K562 (cell line): ENCODE data around the gene CCDC87. TPM values are rescaled to one million over a fixed set of nuclear protein-coding genes. Genes with fewer than 3 reads are reported as not detected.

Source experiments
- ATAC-seq: fragments of 200-7000 bp; cut with Tn5 transposase; 3 replicates; pipeline ENCODE4 v1.9.1; 2020; ENCODE audit warnings: moderate library complexity
- BruUV-seq: library from RNA; stranded (reverse); fragments of 400-500 nt; replicated peaks from 2 replicates; lab custom pipeline; 2021; lab: Mats Ljungman, UMichigan
- CTCF ChIA-PET: fragments of 300-600 bp; formaldehyde crosslinking; extraction: SDS; loops from one replicate; lab custom pipeline; 2021; ENCODE audit warnings: low intra/inter-chr PET ratio; lab: Yijun Ruan, JAX
- POLR2A ChIA-PET: fragments of 300-600, 350-650 bp; sonication (Branson Sonifier 250); formaldehyde crosslinking; extraction: SDS; loops from one replicate; lab custom pipeline; 2021; ENCODE audit warnings: antibody characterized with exemption, inconsistent platforms; lab: Yijun Ruan, JAX
- DNase-seq, 4 experiments: peaks; one replicate each; pipeline versions ENCODE4 v3.0.0 to v3.0.0-alpha.2; 2011 to 2018; ENCODE audit warnings: low spot score in 3 of 4, mixed read lengths in 3 of 4; ENCODE audit errors: extremely low read depth in 1 of 4
- FAIRE-seq: peaks from 2 replicates; lab custom pipeline; 2011; peaks lifted over from hg19 to GRCh38; lab: Jason Lieb, UNC
- H2AFZ ChIP-seq: 2 replicates; pipeline ENCODE4 v1.6.0; 2011; ENCODE audit warnings: low read depth, low read length, control low read depth, inconsistent platforms
- H3K27ac ChIP-seq: fragments of 200-600 bp; 3 replicates; pipeline ENCODE4 v1.8.0; 2011; ENCODE audit warnings: low read depth, mild to moderate bottlenecking, control low read depth, inconsistent platforms, low read length, moderate library complexity, mixed read lengths; ENCODE audit errors: extremely low read depth
- H3K27me3 ChIP-seq, 2 experiments: fragments of 300-600 bp in 1 of 2; 2 replicates in 1 of 2; 3 replicates in 1 of 2; pipeline versions ENCODE4 v1.6.0 to v1.8.0; 2011; ENCODE audit warnings: inconsistent platforms in 2 of 2, low read length in 2 of 2, mild to moderate bottlenecking in 1 of 2, mixed read lengths in 1 of 2, moderate library complexity in 1 of 2; ENCODE audit not compliant: control insufficient read depth in 2 of 2, insufficient read depth in 2 of 2
- H3K36me3 ChIP-seq: fragments of 300-600 bp; 3 replicates; pipeline ENCODE4 v1.8.0; 2011; ENCODE audit warnings: mild to moderate bottlenecking, low read length, inconsistent platforms; ENCODE audit not compliant: control insufficient read depth, insufficient read depth
- H3K4me1 ChIP-seq, 2 experiments: fragments of 200-600 bp in 1 of 2; replicated peaks in 1 of 2; 2 replicates in 1 of 2; 3 replicates in 1 of 2; pipeline versions ENCODE4 v1.5.1 to v1.8.0; 2011; ENCODE audit warnings: inconsistent platforms in 2 of 2, low read length in 2 of 2, mild to moderate bottlenecking in 1 of 2, mixed read lengths in 1 of 2, moderate library complexity in 1 of 2; ENCODE audit not compliant: control insufficient read depth in 2 of 2, insufficient read depth in 2 of 2
- H3K4me2 ChIP-seq: 2 replicates; pipeline ENCODE4 v1.6.1; 2011; ENCODE audit warnings: low read length, control low read depth, inconsistent platforms, mixed read lengths; ENCODE audit not compliant: insufficient read depth
- H3K4me3 ChIP-seq: fragments of 200-600 bp; sonication (generic), shearing (Covaris generic); 2 replicates; pipeline ENCODE4 v1.5.1; 2016; ENCODE audit warnings: control low read depth, inconsistent platforms
- H3K79me2 ChIP-seq: fragments of 200-600 bp; 3 replicates; pipeline ENCODE4 v1.8.0; 2011; ENCODE audit warnings: low read length, inconsistent platforms; ENCODE audit not compliant: control insufficient read depth, insufficient read depth
- H3K9ac ChIP-seq, 2 experiments: 2 replicates each; pipeline versions ENCODE4 v1.6.0 to v1.6.1; 2011; ENCODE audit warnings: low read depth in 2 of 2, low read length in 2 of 2, control low read depth in 1 of 2, inconsistent platforms in 1 of 2, mild to moderate bottlenecking in 1 of 2, mixed read lengths in 1 of 2; ENCODE audit not compliant: insufficient read depth in 1 of 2
- H3K9me1 ChIP-seq: one replicate; pipeline ENCODE4 v1.6.0; 2011; ENCODE audit warnings: inconsistent platforms, mild to moderate bottlenecking, low read length, moderate library complexity; ENCODE audit not compliant: control insufficient read depth, insufficient read depth
- H3K9me3 ChIP-seq: replicated peaks from 2 replicates; pipeline ENCODE4 v1.5.1; 2011; ENCODE audit warnings: low read depth, low read length, inconsistent platforms; ENCODE audit not compliant: control insufficient read depth, insufficient read depth
- H4K20me1 ChIP-seq: replicated peaks from 2 replicates; pipeline ENCODE4 v1.6.1; 2011; ENCODE audit warnings: low read length, inconsistent platforms, mixed read lengths; ENCODE audit not compliant: control insufficient read depth, insufficient read depth
- C11orf30 ChIP-seq: fragments of 450-650 bp; IDR thresholded peaks from 2 replicates; pipeline ENCODE4 v1.6.1; 2016; ENCODE audit warnings: low read depth, mild to moderate bottlenecking
- E2F1 ChIP-seq: sonication (generic); formaldehyde crosslinking; IDR thresholded peaks from 2 replicates; pipeline ENCODE4 v1.8.1; 2023; ENCODE audit warnings: mild to moderate bottlenecking, missing genetic modification reagents, moderate library complexity
- ETV1 ChIP-seq: fragments of 450-650 bp; conservative IDR thresholded peaks from 2 replicates; pipeline ENCODE4 v1.6.1; 2016; ENCODE audit warnings: missing genetic modification characterization, control low read depth, low read depth, missing compliant biosample characterization
- FOXO4 ChIP-seq: fragments of 450-650 bp; formaldehyde crosslinking; IDR thresholded peaks from 2 replicates; pipeline ENCODE4 v1.4.0; 2020; ENCODE audit warnings: mild to moderate bottlenecking, moderate library complexity
- MAFG ChIP-seq: fragments of 450-650 bp; conservative IDR thresholded peaks from 2 replicates; pipeline ENCODE4 v1.6.1; 2016; ENCODE audit warnings: missing genetic modification characterization, missing compliant biosample characterization
- NR0B1 ChIP-seq: fragments of 450-650 bp; IDR thresholded peaks from one replicate; pipeline ENCODE4 v1.6.1; 2018; ENCODE audit warnings: mild to moderate bottlenecking, moderate library complexity; ENCODE audit not compliant: partially characterized antibody
- POLR2G ChIP-seq: fragments of 200-400 bp; formaldehyde crosslinking; IDR thresholded peaks from 2 replicates; pipeline ENCODE4 v1.6.1; 2017; ENCODE audit warnings: low read depth, mild to moderate bottlenecking, antibody characterized with exemption, low read length, moderate library complexity
- SMARCA4 ChIP-seq: fragments of 450-650 bp; IDR thresholded peaks from 2 replicates; pipeline ENCODE4 v1.6.1; 2016
- XRCC5 ChIP-seq: fragments of 200-400 bp; formaldehyde crosslinking; IDR thresholded peaks from 2 replicates; pipeline ENCODE4 v1.6.1; 2017; ENCODE audit warnings: low read depth, mild to moderate bottlenecking, low read length
- ZKSCAN8 ChIP-seq: fragments of 200-800 bp; sonication (Bioruptor generic); IDR thresholded peaks from 2 replicates; pipeline ENCODE4 v1.6.1; 2016; ENCODE audit warnings: missing genetic modification characterization, missing compliant biosample characterization
- ZNF12 ChIP-seq: sonication (generic); formaldehyde crosslinking; IDR thresholded peaks from 2 replicates; pipeline ENCODE4 v1.4.0; 2020; ENCODE audit warnings: mild to moderate bottlenecking, missing genetic modification reagents
- ZNF316 ChIP-seq: fragments of 450-650 bp; IDR thresholded peaks from 2 replicates; pipeline ENCODE4 v1.6.1; 2016
- WGBS: fragments of 100-300 bp; shearing (Covaris generic); methylation state at CpG from one replicate; pipeline ENCODE4 v1.1.6; 2016; ENCODE audit warnings: low coverage, mixed read lengths; ENCODE audit not compliant: insufficient coverage; ENCODE audit errors: missing lambda C conversion rate; 5-methylcytosine and 5-hydroxymethylcytosine counted together
- in situ Hi-C: fragments of 300-500 bp; cut with MboI; formaldehyde crosslinking; loops from 4 replicates; pipeline ENCODE4 v1.15.0; 2018; ENCODE audit warnings: inconsistent platforms, mixed read lengths
- intact Hi-C: fragments of 100-400 bp; cut with micrococcal nuclease; formaldehyde crosslinking; loops from 2 replicates; pipeline ENCODE4 v1.14.2; 2022
- polyA plus RNA-seq, 8 experiments: library from polyadenylated mRNA; depleted of rRNA in 4 of 8; stranded (reverse) in 5 of 8; unstranded in 3 of 8; fragments of >200 nt; fragmentation: Nextera tagmentation in 2 of 8; fragmentation: Illumina TruSeq in 1 of 8; extraction: Ambion mirVana in 2 of 8; extraction: Trizol in 1 of 8; gene quantifications; 2 replicates each; pipeline versions ENCODE4 v1.2.1 to v1.2.3, GENCODE V29; 2011 to 2014; ENCODE audit warnings: inconsistent platforms in 1 of 8, missing spikeins in 1 of 8
- total RNA-seq, 7 experiments: library from RNA; depleted of rRNA in 6 of 7; stranded (reverse); fragments of >200 nt in 6 of 7; fragmentation: Illumina TruSeq in 2 of 7; extraction: Trizol in 2 of 7; gene quantifications; 2 replicates each; pipeline versions ENCODE4 v1.2.1 to v1.2.3, GENCODE V29; 2011 to 2021; ENCODE audit warnings: low replicate concordance in 1 of 7
- TF ChIP-seq, protein P1 (sequence below): IDR thresholded peaks from 3 replicates; pipeline ENCODE4 v1.6.1; 2011; ENCODE audit warnings: borderline replicate concordance, mild to moderate bottlenecking, moderate library complexity; ENCODE audit not compliant: insufficient read length; ENCODE audit errors: extremely low read depth
- TF ChIP-seq, protein P2 (sequence below): fragments of 450-650 bp; IDR thresholded peaks from 2 replicates; pipeline ENCODE4 v1.7.0; 2016; ENCODE audit warnings: borderline replicate concordance

CCDC87 gene
- total and polyA plus RNA-seq, 9 of the 15 experiments (the other 6 are each of a cell fraction or from before 2014, with no cell fraction given), result 0.03 to 0.44 (median 0.15) TPM; not detected in 1

GRCh38 chr11:66632952-66633351 lies 40.1 kb upstream of the CCDC87 start:
- H3K27ac ChIP-seq, result no peak overlapping the region
- FAIRE-seq (no peak), DNase-seq (no peak), ATAC-seq (no peak)
- peaks cover 95% of the 10 kb centered on the region for H3K79me2 ChIP-seq
- H3K36me3 ChIP-seq, result peaks cover 68% of the 10 kb centered on the region
- H2AFZ ChIP-seq, result no peak overlapping the region
- intact Hi-C loops (no loop called here), in situ Hi-C loops (no loop called here)
- H3K9me1 ChIP-seq, result no peaks in the 10 kb centered on the region
- ChIA-PET POLR2A (interaction anchor here (0.9 to 26.4 kb wide), 3 partner anchors 11 to 29 kb away, joined by 3 to 387 read pairs (median 4); partner anchors contain the start of gene RBM14), CTCF (no interaction called here)
- H3K27me3 ChIP-seq, result no peaks in the 10 kb centered on the region
- peaks cover 0 to 7% of the 10 kb centered on the region in 2 experiments; a peak in 4 of 5 replicates for H3K4me1 ChIP-seq
- H3K9me3 ChIP-seq, result no peaks in the 10 kb centered on the region
- H3K4me2 ChIP-seq, result no peak overlapping the region
- H3K9ac ChIP-seq, result no peak overlapping the region
- 100% methylated on average over 2 of the region's 2 CpGs for WGBS
- H4K20me1 ChIP-seq, result no peaks in the 10 kb centered on the region
- H3K4me3 ChIP-seq, result no peak overlapping the region
- no TSS peak for BruUV-seq
- TF ChIP-seq E2F1 (CRISPR knock-in tag) (no peak), ZNF12 (CRISPR knock-in tag) (no peak), FOXO4 (CRISPR knock-in tag) (no peak), SMARCA4 (no peak), NR0B1 (no peak), MAFG (tag) (0 out of 2 replicates have a peak, but pooled peaks have one; percentile 22), ZKSCAN8 (CRISPR knock-in tag) (no peak), ETV1 (no peak), POLR2G (no peak), C11orf30 (0 out of 2 replicates have a peak, but pooled peaks have one; percentile 10), XRCC5 (no peak), ZNF316 (peak; percentile 60)
- TF ChIP-seq, protein P1, sequence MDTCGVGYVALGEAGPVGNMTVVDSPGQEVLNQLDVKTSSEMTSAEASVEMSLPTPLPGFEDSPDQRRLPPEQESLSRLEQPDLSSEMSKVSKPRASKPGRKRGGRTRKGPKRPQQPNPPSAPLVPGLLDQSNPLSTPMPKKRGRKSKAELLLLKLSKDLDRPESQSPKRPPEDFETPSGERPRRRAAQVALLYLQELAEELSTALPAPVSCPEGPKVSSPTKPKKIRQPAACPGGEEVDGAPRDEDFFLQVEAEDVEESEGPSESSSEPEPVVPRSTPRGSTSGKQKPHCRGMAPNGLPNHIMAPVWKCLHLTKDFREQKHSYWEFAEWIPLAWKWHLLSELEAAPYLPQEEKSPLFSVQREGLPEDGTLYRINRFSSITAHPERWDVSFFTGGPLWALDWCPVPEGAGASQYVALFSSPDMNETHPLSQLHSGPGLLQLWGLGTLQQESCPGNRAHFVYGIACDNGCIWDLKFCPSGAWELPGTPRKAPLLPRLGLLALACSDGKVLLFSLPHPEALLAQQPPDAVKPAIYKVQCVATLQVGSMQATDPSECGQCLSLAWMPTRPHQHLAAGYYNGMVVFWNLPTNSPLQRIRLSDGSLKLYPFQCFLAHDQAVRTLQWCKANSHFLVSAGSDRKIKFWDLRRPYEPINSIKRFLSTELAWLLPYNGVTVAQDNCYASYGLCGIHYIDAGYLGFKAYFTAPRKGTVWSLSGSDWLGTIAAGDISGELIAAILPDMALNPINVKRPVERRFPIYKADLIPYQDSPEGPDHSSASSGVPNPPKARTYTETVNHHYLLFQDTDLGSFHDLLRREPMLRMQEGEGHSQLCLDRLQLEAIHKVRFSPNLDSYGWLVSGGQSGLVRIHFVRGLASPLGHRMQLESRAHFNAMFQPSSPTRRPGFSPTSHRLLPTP, result no peak
- TF ChIP-seq, protein P2, sequence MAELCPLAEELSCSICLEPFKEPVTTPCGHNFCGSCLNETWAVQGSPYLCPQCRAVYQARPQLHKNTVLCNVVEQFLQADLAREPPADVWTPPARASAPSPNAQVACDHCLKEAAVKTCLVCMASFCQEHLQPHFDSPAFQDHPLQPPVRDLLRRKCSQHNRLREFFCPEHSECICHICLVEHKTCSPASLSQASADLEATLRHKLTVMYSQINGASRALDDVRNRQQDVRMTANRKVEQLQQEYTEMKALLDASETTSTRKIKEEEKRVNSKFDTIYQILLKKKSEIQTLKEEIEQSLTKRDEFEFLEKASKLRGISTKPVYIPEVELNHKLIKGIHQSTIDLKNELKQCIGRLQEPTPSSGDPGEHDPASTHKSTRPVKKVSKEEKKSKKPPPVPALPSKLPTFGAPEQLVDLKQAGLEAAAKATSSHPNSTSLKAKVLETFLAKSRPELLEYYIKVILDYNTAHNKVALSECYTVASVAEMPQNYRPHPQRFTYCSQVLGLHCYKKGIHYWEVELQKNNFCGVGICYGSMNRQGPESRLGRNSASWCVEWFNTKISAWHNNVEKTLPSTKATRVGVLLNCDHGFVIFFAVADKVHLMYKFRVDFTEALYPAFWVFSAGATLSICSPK, result no peak
